Esophagus mucosa (tissue), 1 donor: ENCODE data around the gene WDR19. TPM values are rescaled to one million over a fixed set of nuclear protein-coding genes. Genes with fewer than 3 reads are reported as not detected.
A peak's percentile ranks its signal among the peaks of the same experiment; 100 is the strongest.

Source experiments
- ATAC-seq: fragments of 200-7000 bp; cut with Tn5 transposase; one replicate; pipeline ENCODE4 v1.9.1; 2020
- total RNA-seq: library from RNA; stranded (reverse); gene quantifications from one replicate; pipeline ENCODE4 v1.2.4, GENCODE V29; 2023
- donor health status: DM: yes; HTN: yes; CAD: no.

WDR19 gene
- total RNA-seq, 1 donor from 2014 or later, result 9.3 TPM

DNA sequence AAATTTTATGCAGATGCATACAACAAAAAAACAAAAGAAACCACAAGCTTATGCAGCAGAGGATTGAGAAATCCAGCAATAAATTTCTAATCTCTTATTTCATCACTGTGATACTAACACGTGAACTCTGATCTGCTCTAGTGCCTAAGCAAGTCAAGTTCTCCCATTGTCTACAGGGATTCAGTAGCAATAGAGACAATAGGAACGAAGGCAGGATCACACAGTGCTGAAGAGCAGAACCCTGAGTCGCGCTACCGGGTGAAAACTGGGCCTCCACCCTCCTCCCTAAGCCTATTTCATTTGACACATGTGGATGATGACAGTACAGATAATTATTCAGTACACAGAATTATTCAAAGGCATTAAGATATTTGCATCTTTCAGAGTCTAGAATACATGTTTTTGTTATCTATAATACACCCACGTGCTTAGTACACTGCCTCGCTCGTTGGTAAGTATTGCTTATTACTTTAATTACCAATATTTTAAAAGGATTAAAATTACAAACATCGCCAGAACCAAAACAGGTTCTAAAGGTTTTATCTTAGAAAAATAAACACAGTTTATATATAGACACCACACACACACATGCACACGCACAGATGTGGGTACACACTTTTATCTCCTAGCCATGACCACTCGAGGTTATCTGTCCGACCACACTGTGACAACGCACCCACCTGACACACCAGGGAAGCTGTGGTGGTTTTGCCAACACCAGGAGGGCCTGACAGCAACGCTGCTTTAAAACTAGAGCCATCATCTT, 123.8 kb downstream of the WDR19 start:
- peak; percentile 95 for ATAC-seq

DNA sequence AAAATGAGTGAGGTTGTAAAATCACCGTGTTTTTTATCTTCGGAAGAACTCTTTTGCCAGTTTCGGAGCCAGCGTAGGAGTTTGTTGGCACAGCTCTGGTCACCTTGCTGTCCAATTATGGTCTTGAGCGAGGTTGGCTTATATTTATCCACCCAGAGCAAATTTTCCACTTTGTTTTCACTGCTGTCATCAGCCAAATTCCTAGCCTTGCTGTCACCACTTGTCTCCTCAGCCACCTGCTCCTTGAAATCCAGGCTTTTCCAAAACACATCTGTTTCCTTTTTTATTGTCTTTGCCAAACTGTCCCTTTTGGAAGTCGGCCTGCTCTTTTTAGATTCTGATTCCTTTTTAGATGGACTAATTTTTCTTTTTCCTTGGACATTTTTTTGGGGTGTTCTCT, 126.3 kb downstream of the WDR19 start:
- ATAC-seq, result no peak

DNA sequence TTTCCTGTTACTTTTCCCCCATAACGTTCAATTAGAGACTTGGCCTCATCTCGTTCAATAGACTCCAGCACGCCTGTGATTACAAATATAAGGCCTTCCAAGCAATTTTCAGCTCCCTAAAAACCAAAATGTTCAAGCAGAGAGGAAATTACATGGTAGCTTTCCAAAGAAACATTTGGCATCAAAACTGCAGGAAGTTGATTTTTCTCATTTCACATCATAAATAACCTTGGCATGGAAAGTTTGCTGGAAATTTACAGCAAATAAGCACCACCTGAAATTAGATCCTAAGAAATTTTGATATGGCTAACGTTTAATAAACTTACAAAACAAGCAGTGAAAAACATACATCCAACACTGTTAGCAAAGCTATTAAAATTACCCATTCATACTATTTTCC, 130.5 kb downstream of the WDR19 start:
- ATAC-seq, result no peak

DNA sequence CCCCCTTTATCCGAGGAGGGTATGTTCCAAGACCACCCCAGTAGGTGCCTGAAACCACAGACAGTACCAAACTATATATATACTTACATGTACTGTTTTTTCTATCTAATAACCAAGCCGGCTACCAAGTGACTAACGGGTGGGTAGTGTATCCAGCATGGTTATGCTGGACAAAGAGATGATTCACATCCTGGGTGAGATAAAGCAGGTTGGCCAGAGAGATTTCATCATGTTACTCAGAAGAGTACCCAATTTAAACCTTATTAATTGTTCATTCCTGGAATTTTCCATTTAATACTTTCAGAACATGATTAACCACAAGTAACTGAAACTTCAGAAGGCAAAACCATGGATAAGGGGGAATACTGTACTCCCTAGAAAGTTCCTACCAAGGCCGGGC, 137.3 kb downstream of the WDR19 start:
- ATAC-seq, result peak; percentile 55

DNA sequence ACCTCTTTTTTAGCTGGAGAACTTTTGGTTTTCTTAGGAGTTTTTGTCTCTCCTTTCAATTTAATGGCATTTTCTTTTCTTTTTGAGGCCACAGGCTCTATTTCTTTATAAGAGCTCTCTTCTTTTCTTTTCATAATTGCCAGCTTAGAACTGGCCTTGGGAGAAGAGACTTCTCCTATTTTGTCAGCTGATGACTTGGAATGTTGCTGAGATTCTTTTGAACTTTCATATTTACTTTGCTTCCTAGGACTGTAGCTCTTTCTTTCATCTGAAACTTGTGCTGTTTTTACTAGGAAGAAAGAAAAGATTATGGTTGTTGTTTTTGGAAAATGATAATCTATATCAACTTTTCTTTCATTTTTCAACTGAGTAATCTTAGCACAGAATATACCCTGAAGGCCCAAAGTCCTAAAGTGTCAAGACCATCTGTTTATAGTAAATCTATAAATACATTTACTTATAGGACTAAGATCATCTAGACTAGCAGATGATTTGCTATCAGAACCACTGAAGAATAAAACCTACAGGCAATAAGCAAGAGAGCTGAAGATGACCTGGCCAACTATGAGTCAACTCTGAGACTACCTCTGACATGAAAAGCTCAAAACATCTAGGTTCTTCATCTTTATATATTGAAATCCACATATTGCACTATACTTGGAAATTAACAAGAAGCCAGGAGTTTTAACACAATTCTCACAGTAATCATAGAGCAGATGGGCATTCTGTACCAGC, 138.2 kb downstream of the WDR19 start:
- ATAC-seq, result no peak

DNA sequence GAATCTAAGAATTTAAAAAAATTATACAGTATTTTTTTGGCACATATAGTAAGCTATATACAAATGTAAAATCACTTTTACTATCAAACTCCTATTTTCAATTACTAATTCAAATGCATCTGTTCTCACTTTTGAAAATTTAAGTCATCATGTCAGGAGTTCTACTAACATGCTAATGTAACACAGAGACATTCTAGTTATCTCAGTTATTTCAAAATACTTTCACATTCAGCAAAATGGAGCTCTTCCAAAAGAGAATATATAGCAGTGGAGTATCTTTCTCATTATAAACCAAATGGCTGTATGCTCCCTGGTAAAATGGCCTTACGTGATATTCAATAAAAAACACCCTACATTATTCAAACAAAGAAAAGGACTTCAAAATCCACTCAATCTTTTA, 141.5 kb downstream of the WDR19 start:
- no peak for ATAC-seq

DNA sequence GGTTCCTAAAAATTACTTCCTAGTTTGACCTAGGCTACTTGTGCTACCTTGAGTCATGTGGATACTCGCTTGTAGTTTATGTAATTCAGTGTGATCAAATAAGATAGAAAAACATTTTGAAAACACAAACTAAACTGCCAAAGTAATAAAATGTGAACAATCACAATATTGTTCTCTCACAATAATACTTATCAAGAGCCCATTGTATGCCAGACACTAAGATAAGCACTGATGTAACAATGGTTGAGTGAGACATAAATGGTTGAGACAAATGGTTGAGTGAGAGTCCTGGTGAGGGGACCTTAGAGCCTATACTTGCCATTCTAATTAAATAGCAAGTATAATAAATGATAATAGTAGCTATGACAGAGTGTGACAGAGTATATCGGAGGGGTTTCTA, 142.1 kb downstream of the WDR19 start:
- no peak for ATAC-seq

DNA sequence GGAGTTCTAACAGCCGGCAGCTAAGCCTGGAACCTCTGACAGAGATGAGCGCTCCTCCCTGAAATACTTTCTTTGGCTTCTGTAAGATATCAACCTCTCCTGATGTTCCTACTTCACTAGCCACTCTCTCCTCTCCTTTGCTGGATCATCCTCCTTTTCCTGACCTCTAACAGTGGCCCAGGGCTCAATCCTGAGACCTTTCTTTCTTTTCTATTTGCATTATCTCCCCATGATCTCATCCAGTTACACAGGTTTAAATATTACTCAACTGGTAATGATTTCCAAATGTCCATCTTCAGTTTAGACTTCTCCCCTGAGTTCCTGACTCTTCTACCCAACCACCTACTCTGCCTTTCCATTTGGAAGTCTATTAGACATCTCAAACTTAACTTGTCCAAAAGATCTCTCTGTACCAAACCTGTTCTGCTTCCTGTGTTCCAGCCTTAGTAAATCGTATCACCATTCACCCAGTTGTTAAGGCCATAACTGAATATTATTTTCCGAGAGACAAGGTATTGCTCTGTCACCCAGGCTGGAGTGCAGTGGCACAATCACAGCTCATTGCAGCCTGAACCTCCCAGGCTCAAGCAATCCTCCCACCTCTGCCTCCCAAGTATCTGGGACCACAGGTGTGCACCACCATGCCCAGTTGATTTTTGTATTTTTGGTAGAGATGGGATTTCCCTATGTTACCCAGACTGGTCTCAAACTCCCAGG, 142.7 kb downstream of the WDR19 start:
- no peak for ATAC-seq

DNA sequence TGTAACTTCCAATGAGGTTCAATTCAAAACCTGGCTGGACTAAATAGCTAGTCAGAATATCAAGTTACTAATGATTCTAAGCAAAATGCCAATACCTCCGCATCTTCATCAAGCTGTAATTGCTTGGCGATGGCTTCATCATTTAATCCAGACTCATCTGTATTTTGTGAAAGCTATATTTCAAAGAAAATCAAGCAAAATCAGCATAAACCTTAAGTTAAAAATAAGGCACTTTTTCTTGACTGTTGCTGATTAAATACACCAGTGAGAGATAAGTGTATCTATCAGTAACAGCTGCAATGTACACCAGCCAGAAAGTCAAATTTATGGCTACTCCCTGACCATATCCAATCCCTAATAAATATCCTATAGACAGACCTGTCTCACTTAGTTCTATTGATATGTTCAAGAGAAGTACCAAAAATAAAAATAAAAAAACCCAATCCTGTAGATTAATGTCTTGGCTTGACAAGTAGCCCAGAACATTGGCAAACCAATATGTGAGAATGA, 144.2 kb downstream of the WDR19 start:
- ATAC-seq, result no peak

DNA sequence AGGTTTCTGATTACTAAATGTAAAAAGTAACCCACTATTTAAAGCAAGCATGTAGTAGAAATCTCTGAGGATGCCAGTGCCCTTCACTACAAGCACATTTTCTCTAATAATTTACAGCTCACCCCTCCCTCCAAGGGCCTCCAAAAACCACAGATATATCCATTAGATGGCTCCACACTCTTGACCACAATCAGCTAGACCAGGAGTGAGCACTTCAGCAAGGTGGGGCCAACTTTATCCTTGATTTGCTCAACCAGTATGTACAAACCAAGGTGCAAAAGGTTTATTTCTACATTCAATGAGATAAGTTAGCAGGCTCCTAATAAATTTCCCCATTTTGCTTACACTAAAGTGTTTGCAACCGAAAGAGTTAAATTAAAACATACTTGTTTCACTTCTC, 148.0 kb downstream of the WDR19 start:
- ATAC-seq, result no peak

DNA sequence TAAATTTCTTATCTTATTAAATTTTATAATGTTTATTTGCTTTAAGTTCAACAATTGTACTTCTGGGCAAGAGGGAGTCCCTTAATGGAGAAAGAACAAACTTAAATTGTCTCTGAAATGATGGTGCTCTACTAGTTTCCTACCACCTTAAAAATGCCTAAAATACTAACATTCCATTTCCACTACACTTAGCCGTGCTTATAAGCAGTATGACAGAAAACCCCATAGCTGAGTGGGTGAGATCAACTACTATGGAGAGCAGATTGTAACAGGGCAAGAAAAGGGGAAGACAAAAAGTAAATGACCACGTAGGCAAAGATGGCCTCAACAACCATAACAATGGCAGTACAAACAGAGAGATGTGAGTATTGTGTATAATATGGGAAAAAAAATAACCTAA, 148.9 kb downstream of the WDR19 start:
- ATAC-seq, result no peak

Other genes starting within 250 kb of the WDR19 start
- gene TMEM156, start 150.1 kb upstream of the WDR19 start, total RNA-seq, result 0.16 TPM
- 9.0 TPM for gene KLHL5, start 120.3 kb upstream of the WDR19 start, total RNA-seq
- 30.5 TPM for gene RFC1, start 183.8 kb downstream of the WDR19 start, total RNA-seq
- gene KLB, start 224.4 kb downstream of the WDR19 start, total RNA-seq, result 0.32 TPM